Natural killer cell treated with Interleukin-12 subunit alpha and Interleukin-12 subunit beta and Interleukin-15 and Interleukin-18, amount 100 ng/mL, for 72 hours (primary cell): ENCODE data around the gene CLCN4. TPM values are rescaled to one million over a fixed set of nuclear protein-coding genes. Genes with fewer than 3 reads are reported as not detected.

Experiments
- ATAC-seq, 2 donors: fragments of 150-1000 bp; cut with Tn5 transposase in 1 of 2; sonication (Bioruptor Pico), chemical (Tn5 transposase) in 1 of 2; 2 replicates each; pipeline ENCODE4 v1.10.0; 2021
- DNase-seq: peaks from one replicate; pipeline ENCODE4 v3.0.0; 2022; ENCODE audit warnings: low spot score
- H3K27ac Mint-ChIP-seq, 2 donors: 1 replicate in 1 of 2; 2 replicates in 1 of 2; pipeline ENCODE4 v1.8.0; 2022; ENCODE audit warnings: mixed read lengths in 2 of 2, mild to moderate bottlenecking in 1 of 2, moderate library complexity in 1 of 2
- H3K27me3 Mint-ChIP-seq, 2 donors: 1 replicate in 1 of 2; 2 replicates in 1 of 2; pipeline ENCODE4 v1.8.0; 2022; ENCODE audit warnings: mixed read lengths in 2 of 2
- H3K36me3 Mint-ChIP-seq: one replicate; pipeline ENCODE4 v1.8.0; 2022; ENCODE audit warnings: mixed read lengths
- H3K4me1 Mint-ChIP-seq, 2 donors: 1 replicate in 1 of 2; 2 replicates in 1 of 2; pipeline ENCODE4 v1.8.0; 2022; ENCODE audit warnings: low read depth in 2 of 2, mixed read lengths in 2 of 2, mild to moderate bottlenecking in 1 of 2
- H3K4me3 Mint-ChIP-seq: one replicate; pipeline ENCODE4 v1.8.0; 2022; ENCODE audit warnings: mixed read lengths
- H3K9me3 Mint-ChIP-seq: 2 replicates; pipeline ENCODE4 v1.8.0; 2022; ENCODE audit warnings: mixed read lengths
- total RNA-seq, 2 donors: library from RNA; stranded (reverse); gene quantifications; one replicate each; pipeline ENCODE4 v1.2.3, GENCODE V29; 2022

CLCN4 gene
- total RNA-seq, 2 donors from 2014 or later: not detected

GRCh38 chrX:10278716-10279115 lies 121.9 kb downstream of the CLCN4 start:
- H3K4me3 Mint-ChIP-seq: no peak overlapping the region
- ATAC-seq (no peak), DNase-seq (no peak)
- H3K36me3 Mint-ChIP-seq: no peaks in the 10 kb centered on the region
- no peak overlapping the region for H3K27ac Mint-ChIP-seq
- no peaks in the 10 kb centered on the region for H3K9me3 Mint-ChIP-seq
- peaks cover 3 to 7% of the 10 kb centered on the region in 2 donors for H3K27me3 Mint-ChIP-seq
- no peaks in the 10 kb centered on the region for H3K4me1 Mint-ChIP-seq

GRCh38 chrX:10280071-10280470 lies 123.3 kb downstream of the CLCN4 start:
- Mint-ChIP-seq H3K36me3 (no peaks in the 10 kb centered on the region), H3K27me3 (peaks cover 5 to 7% of the 10 kb centered on the region in 2 donors), H3K4me1 (no peaks in the 10 kb centered on the region), H3K27ac (no peak overlapping the region), H3K9me3 (no peaks in the 10 kb centered on the region), H3K4me3 (no peak overlapping the region)
- no peak for DNase-seq
- no peak for ATAC-seq

GRCh38 chrX:10282490-10282889 lies 125.7 kb downstream of the CLCN4 start:
- Mint-ChIP-seq H3K36me3 (no peaks in the 10 kb centered on the region), H3K4me1 (no peaks in the 10 kb centered on the region), H3K9me3 (no peaks in the 10 kb centered on the region), H3K27me3 (peaks cover 12 to 13% of the 10 kb centered on the region in 2 donors), H3K4me3 (no peak overlapping the region), H3K27ac (no peak overlapping the region)
- no peak for DNase-seq
- no peak for ATAC-seq

DNA sequence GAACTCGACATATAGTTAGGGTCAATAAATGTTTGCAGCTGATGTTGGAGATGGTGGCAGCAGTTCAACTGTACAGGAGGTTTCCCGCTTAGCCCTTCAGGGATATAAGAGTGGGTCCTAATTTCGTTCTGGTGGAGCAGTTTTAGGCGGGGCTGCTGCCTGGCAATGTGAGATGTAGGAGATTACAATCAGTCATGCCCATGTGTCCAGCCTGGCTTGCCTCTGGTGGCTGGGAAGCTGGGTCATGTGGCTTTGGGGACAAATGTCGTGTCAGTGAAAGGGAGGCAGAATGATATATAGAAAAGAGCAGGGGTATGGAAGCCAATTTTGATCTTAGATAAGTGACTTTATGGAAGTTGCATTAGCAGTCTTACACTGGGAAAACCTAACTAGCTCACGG lies 129.4 kb downstream of the CLCN4 start:
- Mint-ChIP-seq H3K4me3 (no peak overlapping the region), H3K27me3 (peaks cover 17 to 19% of the 10 kb centered on the region in 2 donors), H3K9me3 (no peaks in the 10 kb centered on the region), H3K4me1 (no peaks in the 10 kb centered on the region), H3K36me3 (no peaks in the 10 kb centered on the region), H3K27ac (no peak overlapping the region)
- DNase-seq (no peak), ATAC-seq (no peak)

Other genes starting within 250 kb of the CLCN4 start
- gene CLDN34, start 189.6 kb upstream of the CLCN4 start, total RNA-seq: not detected